Measurements from ENCODE around the gene ALPP.

DNA sequence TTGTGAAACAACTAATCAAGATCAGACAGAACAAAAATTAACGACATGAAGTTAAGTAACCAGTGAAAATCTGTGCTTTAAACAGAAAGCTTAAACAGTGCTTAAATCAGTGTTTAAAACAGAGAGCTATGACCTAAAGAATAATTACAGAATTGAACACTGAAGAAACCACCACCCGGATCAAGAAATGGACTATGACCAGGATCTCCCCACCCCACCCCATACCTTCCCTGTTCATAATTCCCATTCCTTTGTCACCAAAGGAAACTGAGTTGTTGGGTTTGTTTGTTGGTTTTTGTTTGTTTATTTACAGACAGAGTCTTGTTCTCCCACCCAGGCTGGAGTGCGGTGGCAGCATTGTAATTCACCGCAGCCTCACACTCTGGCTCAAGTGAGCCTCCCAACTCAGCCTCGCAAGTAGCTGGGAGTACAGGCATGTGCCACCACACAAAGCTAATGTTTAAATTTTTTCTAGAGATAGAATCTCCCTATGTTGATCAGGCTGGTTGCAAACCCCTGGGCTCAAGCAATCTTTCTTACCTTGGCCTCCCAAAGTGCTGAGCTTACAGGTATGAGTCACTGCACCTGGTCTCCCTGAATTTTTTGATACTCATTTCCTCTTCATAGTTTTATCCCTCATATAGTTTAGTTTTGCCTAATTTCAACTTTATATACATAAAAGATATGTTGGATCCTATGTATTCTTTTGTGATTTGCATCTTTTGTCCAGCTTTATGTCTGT lies 19.9 kb downstream of the ALPP start:
- no peak for TF ChIP-seq CTCF (IDR thresholded peaks at IDR 0.05; ENCODE audit: low read length)
- no peak for TF ChIP-seq EZH2 (IDR thresholded peaks at IDR 0.05; ENCODE audit: borderline replicate concordance, low read length)
